Measurements from ENCODE around the gene TUBGCP2.
"Not testable (repeated sequence)": the region's sequence is repeated elsewhere in the genome, so short reads cannot be mapped to it uniquely, and the experiment has no call there.

Gene TUBGCP2

DNA sequence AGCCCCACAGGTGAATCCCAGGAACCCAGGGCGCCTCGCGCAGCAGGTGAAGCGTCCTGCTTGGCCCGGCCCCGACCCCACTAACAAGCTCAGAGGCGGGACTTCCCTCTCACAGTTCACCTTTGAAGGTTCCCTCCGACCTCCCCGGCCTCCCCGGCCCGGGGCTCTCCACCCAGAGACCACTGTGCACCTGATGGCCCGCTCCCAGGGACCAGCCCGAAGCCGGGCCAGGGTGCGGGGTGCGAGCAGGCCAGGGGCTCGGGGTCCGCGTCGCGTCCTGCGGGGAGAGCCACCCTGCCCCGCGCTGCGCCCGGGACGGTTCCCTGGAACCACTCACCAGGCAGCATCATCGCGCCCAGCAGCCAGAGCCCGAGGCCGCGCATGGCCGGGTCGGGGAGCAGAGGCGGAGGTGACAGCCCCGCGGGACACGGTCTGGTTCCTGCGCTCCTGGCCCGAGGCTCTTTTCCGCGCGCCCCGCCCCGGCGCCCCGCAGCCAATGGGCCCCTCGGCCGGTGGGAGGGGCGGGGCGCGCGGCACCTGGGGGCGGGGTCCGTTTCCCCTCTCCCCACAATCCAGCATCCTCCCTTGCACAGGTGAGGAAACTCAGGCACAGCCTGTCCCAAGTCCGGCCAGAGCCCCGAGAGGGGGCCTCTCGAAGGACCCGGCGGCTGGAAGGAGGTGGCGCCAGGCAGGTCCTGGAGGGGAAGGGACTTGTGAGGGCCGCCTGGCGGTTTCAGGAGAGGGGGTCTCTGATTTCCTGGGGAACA is 32.1 kb downstream of the TUBGCP2 start, which contains the start of gene ADAM8:
ADAM8 (minus strand) TSS at position 434 of the 767 bp plus-strand sequence; CDS start at position 383, 51 bp downstream.
- no peak for DNase-seq

DNA sequence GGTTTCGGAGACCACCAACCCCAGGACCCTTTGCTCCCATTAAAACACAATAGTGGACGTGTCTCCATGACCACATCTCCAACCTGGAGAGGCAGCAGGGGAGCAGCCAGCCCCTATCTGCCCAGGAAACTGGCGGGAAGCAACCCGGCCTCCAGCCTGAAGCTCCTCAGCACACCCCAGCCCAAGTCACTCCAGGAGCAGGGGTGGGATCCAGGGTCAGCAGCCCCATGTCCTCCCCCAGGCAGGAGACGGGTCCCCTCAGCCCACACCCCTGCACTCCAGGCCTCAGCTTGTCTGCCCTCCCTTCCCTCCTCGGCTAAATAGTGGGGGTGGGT is 32.6 kb downstream of the TUBGCP2 start:
- DNase-seq, result no peak

- no peak for DNase-seq
Observed at GRCh38 chr10:133275684-133276092, 33.0 kb downstream of the TUBGCP2 start.

DNA sequence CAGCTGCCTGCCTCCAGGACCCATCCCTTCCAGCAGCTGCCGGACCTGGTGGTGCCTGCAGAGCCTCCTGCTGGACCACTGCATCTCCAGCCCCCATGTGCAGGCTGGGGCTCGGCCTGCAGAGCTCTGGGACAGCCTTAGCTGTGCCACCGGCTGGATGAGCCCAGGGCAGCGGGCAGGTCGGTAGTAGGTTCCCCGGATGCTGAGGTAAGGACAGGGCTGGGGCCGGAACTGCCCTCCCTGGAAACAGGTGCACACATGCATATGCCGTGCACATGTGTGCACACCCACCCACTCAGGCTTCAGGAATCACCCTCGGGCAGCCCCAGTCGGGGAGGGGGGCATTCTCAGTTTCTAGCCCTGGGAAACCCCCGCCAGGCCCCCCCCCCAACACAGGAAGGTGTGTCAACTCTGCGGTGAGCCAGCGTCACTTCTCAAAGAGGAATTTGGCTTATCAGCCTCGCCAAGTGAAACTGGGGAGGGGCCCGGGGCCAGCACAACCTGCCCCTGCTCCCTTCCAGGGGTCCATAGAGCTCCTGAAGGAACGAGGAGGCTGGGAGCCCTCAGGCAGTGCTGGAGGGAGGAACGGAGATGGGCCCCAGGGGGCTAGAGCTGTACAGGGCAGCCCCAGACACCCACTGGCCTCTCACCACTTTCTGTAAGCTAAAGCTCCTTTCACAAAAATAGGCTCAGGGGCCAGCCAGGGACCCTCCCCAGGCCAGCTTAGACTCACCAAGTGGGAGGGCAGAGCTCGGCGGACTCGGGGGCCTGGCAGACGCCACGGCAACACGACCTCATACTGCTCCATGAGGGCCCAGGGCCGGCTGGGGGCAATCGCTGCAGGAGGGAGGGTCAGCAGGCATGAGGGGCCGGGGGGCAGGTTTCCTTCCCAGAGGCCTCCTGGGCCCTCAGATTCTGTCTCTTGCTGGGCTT is 33.7 kb downstream of the TUBGCP2 start:
- DNase-seq, result no peak

- DNase-seq, result no peak
Observed at GRCh38 chr10:133273534-133274143, 35.0 kb downstream of the TUBGCP2 start.

GRCh38 chr10:133272964-133273420 is 35.7 kb downstream of the TUBGCP2 start:
- DNase-seq, result no peak

DNA sequence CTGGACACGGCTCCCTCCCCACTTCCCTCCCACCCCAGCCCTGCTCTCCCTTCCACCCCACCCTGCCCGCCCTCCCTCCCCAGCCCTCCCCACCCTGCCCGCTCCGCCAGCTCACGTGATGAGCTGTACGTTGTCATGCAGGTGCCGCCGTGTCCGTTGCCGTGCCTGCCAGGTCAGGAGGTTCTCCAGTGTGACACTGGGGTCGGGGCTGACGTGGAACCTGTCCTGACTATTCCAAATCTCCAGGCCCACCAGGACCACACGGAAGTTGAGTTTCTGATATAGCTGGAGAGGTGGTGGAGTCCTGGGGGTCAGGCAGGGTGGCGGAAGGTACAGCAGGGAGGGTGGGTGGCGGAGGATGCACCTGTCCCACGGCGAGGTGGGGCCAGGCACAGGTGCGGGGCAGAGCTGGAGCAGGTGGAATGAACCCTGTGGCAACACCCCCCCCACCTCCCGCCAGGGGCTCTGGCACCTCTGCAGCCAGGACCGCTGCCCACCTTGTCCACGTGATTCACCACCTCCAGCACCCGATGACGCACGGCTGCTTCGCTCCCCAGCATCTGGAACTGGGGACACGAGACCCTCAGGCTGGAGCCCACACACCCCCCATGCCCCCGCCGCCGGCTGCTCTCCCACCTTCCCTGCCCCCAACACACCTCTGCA is 36.2 kb downstream of the TUBGCP2 start:
- no peak for DNase-seq

DNA sequence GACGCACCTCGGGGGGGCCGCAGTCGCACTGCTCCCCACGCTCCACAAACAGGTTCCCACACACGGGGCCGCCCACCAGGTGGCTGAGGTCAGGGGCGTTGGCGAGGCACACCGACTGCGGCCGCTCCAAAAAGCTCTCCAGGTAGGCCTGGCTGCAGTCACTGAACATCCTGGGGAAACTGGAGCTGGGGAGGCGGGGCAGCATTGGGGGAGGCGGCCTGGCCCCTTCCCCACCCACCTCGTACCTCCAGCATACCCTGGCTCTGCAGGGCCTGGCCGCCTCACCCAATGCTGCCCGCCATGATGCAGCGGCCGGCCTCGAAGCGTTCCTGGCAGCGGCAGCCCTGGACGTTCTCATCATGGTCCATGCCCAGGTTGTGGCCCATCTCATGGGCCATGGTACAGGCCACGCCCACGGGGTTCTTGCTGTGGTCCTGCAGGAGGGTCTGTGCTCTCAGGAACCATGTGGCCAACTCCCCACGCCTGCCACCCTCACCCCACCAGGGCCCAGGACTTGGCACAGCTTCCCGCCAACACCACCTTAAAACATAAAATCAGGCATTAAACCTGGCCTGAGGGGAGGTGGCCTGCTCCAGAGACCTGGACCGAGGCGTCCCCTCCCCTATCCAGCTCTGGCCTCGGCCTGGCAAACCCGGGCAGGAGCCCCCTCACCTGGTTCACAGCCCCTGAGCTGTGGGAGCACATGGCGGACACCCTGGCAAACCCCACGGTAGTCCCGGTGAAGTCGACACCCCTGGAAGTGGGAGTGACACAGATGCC is 37.0 kb downstream of the TUBGCP2 start:
- DNase-seq, result no peak

DNA sequence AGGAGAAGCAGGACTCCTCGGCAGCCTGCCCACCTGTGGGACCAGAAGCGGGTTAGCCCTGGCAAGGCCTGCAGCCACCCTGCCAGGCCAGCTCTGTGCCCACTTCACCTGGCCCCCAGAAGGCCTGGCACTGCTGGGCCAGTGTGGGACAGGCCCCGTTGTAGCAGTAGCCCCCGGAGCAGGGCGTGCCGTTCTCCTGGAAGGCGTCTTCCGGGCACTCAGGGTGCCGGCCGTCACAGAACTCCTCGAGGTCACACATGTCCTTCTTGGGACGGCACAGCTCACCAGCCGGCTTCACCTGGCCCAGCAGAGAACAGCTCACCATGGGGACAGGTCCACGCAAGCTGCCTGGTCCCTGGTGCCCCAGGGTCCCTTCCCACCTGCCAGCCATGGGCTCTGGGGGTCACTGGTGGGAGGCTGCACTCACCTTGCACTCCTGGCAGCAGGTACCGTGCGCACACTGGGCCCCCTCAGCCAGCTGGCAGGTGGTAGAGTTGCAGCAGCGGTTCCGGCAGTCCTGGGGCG is 37.8 kb downstream of the TUBGCP2 start:
- no peak for DNase-seq

DNA sequence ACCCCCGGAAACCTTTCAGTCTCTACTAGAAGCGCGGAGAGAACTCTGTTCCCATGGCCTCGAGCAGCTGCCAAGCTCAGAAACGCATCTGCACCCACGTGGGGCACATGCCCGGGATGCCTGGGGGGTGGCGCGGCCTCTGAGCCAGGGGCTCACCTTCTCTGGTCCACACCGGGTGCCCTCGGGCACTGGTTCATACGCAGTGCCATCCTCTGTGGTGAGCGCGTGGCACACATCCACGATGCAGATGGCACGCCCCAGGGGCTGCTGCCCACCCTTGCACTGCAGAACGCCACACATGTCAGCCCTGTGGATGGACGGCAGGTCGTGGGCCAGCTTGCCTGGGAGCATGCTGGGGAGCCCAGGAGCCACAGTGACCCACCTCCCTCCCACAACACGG is 38.5 kb downstream of the TUBGCP2 start:
- no peak for DNase-seq

GRCh38 chr10:133269367-133269766 is 39.3 kb downstream of the TUBGCP2 start:
- DNase-seq, result no peak

- no peak for DNase-seq
Observed at GRCh38 chr10:133268532-133268931, 40.1 kb downstream of the TUBGCP2 start.

GRCh38 chr10:133267829-133268228 is 40.8 kb downstream of the TUBGCP2 start:
- no peak for DNase-seq

GRCh38 chr10:133267293-133267692 is 41.4 kb downstream of the TUBGCP2 start:
- no peak for DNase-seq

DNA sequence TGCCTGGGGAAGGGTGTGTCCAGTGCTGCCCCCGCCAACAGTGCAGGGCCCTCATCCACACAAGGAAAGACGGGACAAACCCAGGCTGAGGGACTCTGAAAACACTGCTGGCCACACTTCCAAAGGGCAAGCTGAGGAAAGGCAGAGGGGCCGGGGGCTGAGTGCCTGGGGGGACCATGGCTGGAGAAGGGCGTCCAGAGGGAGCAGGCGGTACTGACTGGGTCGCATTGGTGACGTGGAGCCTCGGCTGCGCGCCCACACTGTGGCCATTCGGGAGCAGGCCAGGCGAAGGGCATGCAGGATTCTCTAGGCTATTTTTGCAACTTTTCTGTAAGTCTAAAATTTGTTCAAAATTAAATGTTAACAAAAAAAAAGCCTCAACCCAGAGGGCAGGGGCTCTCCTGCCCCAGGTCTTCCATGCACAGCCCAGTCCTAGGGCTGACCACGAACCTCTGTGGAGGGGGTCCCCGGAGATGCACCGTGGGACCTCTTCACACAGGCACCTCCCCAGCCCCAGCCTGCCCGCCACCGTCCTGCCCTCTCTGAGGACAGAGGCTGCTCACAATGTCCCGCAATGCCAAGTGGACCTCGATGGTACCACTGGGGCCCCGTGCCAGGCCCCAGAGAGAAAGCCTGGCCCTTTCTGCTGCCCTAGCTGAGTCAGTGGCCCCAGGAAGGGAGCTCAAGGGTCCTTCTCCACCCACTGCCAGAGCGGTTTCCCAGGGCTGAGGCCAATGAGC is 42.4 kb downstream of the TUBGCP2 start:
- DNase-seq, result no peak

DNA sequence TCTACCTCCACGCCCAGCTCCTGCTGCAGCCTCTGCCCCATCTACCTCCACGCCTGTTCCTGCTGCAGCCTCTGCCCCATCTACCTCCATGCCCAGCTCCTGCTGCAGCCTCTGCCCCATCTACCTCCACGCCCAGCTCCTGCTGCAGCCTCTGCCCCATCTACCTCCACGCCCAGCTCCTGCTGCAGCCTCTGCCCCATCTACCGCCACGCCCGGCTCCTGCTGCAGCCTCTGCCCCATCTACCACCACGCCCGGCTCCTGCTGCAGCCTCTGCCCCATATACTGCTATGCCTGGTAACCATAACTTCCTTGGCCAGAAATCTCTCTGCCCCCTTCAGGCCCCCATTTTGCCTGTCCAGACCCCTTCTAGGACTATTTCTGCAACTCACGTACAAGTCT is 43.6 kb downstream of the TUBGCP2 start:
- not testable (repeated sequence) for DNase-seq

DNA sequence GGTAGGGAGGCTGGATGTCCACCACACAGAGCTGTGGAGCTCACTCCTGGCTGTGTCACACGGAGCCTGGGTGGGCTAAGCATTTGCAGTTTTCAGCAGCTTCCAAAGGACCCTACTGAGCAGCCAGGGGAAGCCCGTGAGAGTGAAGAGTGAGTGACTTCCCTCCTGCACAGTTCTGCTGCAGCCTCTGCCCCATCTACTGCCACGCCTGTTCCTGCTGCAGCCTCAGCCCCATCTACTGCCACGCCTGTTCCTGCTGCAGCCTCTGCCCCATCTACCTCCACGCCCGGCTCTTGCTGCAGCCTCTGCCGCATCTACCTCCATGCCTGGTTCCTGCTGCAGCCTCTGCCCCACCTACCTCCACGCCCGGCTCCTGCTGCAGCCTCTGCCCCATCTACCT is 44.2 kb downstream of the TUBGCP2 start:
- DNase-seq, result no peak

- DNase-seq, result no peak
Observed at GRCh38 chr10:133263674-133264073, 45.0 kb downstream of the TUBGCP2 start.

DNA sequence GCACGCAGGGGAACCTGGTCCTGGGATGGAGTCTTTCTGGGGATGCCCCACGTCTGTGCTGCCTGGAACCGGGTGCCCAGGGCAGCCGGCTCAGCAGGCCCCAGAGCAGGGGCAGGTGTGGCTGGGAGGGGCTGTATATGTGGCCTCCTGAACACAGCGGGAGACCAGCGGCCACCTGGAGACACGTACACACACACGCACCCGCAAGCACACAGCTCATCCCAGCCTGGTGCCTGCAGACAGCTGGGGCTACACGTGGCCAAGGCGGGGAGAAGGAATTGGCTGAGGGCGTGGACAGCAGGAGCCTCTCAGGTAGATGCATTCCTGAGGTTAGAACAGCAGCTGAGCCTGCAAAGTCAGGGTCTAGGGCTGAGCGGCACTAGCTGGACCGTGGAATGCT is 46.0 kb downstream of the TUBGCP2 start:
- DNase-seq, result no peak

DNA sequence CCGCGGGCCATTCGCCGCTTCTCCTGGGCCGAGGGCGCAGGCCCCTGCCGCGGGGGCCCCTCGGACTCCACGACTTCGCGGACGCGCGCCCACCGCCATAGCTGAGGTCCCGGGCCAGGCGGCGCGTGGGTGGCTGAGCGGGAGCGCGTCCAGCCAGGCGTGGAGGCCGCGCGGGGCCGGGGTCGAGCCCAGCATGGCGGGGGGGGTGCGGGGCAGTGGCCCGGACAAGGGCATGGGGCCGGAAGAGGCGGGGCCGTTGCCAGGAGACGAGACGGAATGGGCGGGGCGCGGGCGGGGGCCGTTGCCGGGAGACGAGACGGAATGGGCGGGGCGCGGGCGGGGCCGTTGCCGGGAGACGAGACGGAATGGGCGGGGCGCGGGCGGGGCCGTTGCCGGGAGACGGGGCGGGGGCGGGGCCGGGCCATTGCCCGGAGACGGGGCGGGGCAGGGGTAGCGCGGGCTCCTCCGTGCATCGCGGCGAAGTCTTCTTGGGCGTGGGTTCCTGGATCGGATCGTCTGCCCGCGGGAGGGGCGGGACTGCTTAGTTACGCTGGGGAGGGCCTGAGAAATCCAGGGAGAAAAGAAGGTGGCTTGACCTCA is 46.8 kb downstream of the TUBGCP2 start:
- no peak for DNase-seq

Data from NCI-H524 treated with DMSO at 0.1 percent for 48 hours (cell line).